AG04449 (cell line): ENCODE measurements around the gene KRT36.

ENCODE experiments used
- CTCF ChIA-PET: fragments of 350-600 bp; formaldehyde crosslinking; extraction: SDS; loops from one replicate; lab custom pipeline; 2021; ENCODE audit warnings: antibody characterized with exemption; lab: Yijun Ruan, JAX
- POLR2A ChIA-PET: fragments of 400-600, 350-600 bp; formaldehyde crosslinking; extraction: SDS; loops from one replicate; lab custom pipeline; 2020; ENCODE audit warnings: antibody characterized with exemption, inconsistent platforms; lab: Yijun Ruan, JAX
- DNase-seq: peaks from one replicate; pipeline ENCODE4 v3.0.0-alpha.2; 2010; ENCODE audit warnings: low read depth, low spot score
- H3K4me3 ChIP-seq: 2 replicates; pipeline ENCODE4 v1.5.1; 2011; ENCODE audit warnings: low read depth, mild to moderate bottlenecking, control low read depth, low read length
- CTCF ChIP-seq: IDR thresholded peaks from one replicate; pipeline ENCODE4 v1.5.1; 2011; ENCODE audit warnings: mild to moderate bottlenecking, moderate library complexity, low read length, control low read depth, inconsistent platforms; ENCODE audit not compliant: insufficient read depth; ENCODE audit errors: missing control alignments

Gene KRT36

GRCh38 chr17:41486809-41487530, 2.7 kb downstream of the KRT36 start:
- DNase-seq, result no peak
- CTCF ChIA-PET, result interaction anchor here (0.6 to 2.2 kb wide), 6 partner anchors 10 to 161 kb away, joined by 3 to 6 read pairs (median 4); no protein-coding TSS in a partner anchor
- POLR2A ChIA-PET, result no interaction called here
- H3K4me3 ChIP-seq, result no peak overlapping the region
- TF ChIP-seq CTCF, result peak; percentile 9

- DNase-seq, result no peak
- no peak for TF ChIP-seq CTCF
- POLR2A ChIA-PET, result no interaction called here
- CTCF ChIA-PET, result interaction anchor here (0.9 to 1.1 kb wide), 3 partner anchors 10 to 162 kb away, joined by 3 to 4 read pairs (median 4); no protein-coding TSS in a partner anchor
- H3K4me3 ChIP-seq, result no peak overlapping the region
Measured at GRCh38 chr17:41486316-41486715, 3.4 kb downstream of the KRT36 start.

- DNase-seq, result no peak
- no peak overlapping the region for H3K4me3 ChIP-seq
- ChIA-PET POLR2A (no interaction called here), CTCF (interaction anchor here (1.1 to 1.8 kb wide), 3 partner anchors 10 to 11 kb away, joined by 5 to 6 read pairs (median 5); no protein-coding TSS in a partner anchor)
- TF ChIP-seq CTCF, result no peak
Measured at GRCh38 chr17:41484920-41485904, 4.5 kb downstream of the KRT36 start.

GRCh38 chr17:41483991-41484826, 5.5 kb downstream of the KRT36 start:
- POLR2A ChIA-PET, result no interaction called here
- no peak for TF ChIP-seq CTCF
- DNase-seq, result no peak
- H3K4me3 ChIP-seq, result no peak overlapping the region
- CTCF ChIA-PET, result interaction anchor here (1.1 to 1.9 kb wide), 4 partner anchors 9 to 179 kb away, joined by 5 to 6 read pairs (median 5); no protein-coding TSS in a partner anchor

GRCh38 chr17:41483531-41483930, 6.2 kb downstream of the KRT36 start:
- ChIA-PET CTCF (interaction anchor here (1.9 kb wide), 1 partner anchor 179 kb away, joined by 5 read pairs; no protein-coding TSS in a partner anchor), POLR2A (no interaction called here)
- TF ChIP-seq CTCF, result no peak
- DNase-seq, result no peak
- H3K4me3 ChIP-seq, result no peak overlapping the region
